Activated CD8-positive, alpha-beta memory T cell treated with anti-CD3 and anti-CD28 coated beads, Interleukin-2, amount 10 ng/mL, durations not matched to agents 7 days and 5 days (primary cell): ENCODE results near the gene DUS1L. TPM values are rescaled to one million over a fixed set of nuclear protein-coding genes. Genes with fewer than 3 reads are reported as not detected.

Experiments used
- ATAC-seq: fragments of 150-1000 bp; cut with Tn5 transposase; one replicate; pipeline ENCODE4 v1.10.0; 2021; ENCODE audit warnings: moderate library complexity
- CTCF ChIA-PET: fragments of 350-600 bp; sonication (Branson Sonifier 250); formaldehyde crosslinking; loops from one replicate; lab custom pipeline; 2021; ENCODE audit warnings: antibody characterized with exemption; lab: Charles Lee
- DNase-seq: peaks from one replicate; pipeline ENCODE4 v3.0.0-alpha.2; 2020
- H3K27ac Mint-ChIP-seq: one replicate; pipeline ENCODE4 v1.8.0; 2021; ENCODE audit warnings: mild to moderate bottlenecking, mixed read lengths
- H3K27me3 Mint-ChIP-seq: one replicate; pipeline ENCODE4 v1.8.0; 2021; ENCODE audit warnings: mixed read lengths
- H3K36me3 Mint-ChIP-seq: one replicate; pipeline ENCODE4 v1.8.0; 2021; ENCODE audit warnings: mild to moderate bottlenecking, mixed read lengths
- H3K4me1 Mint-ChIP-seq: one replicate; pipeline ENCODE4 v1.8.0; 2021; ENCODE audit warnings: mixed read lengths
- H3K4me3 Mint-ChIP-seq: one replicate; pipeline ENCODE4 v1.8.0; 2021; ENCODE audit warnings: mild to moderate bottlenecking, moderate library complexity, mixed read lengths
- H3K9me3 Mint-ChIP-seq: one replicate; pipeline ENCODE4 v1.8.0; 2022; ENCODE audit warnings: low read depth, mixed read lengths
- total RNA-seq, 2 experiments: library from RNA; stranded (reverse); gene quantifications; one replicate each; pipeline ENCODE4 v1.2.3, GENCODE V29; 2021

The DUS1L gene
- total RNA-seq, 2 experiments from 2014 or later, result 134 to 139 TPM

DNA sequence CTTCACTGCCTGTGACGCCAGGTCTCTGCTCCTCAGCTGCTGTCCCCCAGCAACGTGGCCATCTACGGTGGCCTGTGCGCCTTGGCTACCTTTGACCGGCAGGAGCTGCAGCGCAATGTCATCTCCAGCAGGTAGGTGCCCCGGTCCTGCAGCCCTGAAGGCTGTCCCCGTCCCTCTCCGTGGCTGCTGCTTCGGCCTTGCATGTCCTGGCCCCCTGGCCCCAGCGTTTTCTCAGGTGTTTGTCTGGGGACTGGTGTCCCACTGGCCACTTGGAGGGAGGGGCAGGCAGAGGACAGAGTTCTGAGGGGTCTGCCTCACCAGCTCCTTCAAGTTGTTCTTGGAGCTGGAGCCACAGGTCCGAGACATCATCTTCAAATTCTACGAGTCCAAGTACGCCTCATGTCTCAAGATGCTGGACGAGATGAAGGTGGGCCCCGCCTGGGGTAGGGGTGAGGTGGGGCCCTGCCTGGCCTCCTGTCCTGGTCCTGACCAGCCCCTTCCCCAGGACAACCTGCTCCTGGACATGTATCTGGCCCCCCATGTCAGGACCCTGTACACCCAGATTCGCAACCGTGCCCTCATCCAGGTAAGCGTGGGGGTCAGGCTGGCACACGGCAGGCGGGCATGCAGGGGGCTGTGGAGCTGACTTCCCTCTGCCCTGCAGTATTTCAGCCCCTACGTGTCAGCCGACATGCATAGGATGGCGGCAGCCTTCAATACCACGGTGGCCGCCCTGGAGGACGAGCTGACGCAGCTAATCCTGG is 9.5 kb downstream of the DUS1L start:
- CTCF ChIA-PET, result interaction anchor here (1.5 kb wide), 1 partner anchor 26 kb away, joined by 4 read pairs; no protein-coding TSS in a partner anchor
- no peaks in the 10 kb centered on the region for H3K9me3 Mint-ChIP-seq
- no peak overlapping the region for H3K27ac Mint-ChIP-seq
- no peaks in the 10 kb centered on the region for H3K27me3 Mint-ChIP-seq
- peaks cover 18% of the 10 kb centered on the region for H3K4me1 Mint-ChIP-seq
- no peak overlapping the region for H3K4me3 Mint-ChIP-seq
- ATAC-seq (no peak), DNase-seq (no peak)
- H3K36me3 Mint-ChIP-seq, result peaks cover 3% of the 10 kb centered on the region

DNA sequence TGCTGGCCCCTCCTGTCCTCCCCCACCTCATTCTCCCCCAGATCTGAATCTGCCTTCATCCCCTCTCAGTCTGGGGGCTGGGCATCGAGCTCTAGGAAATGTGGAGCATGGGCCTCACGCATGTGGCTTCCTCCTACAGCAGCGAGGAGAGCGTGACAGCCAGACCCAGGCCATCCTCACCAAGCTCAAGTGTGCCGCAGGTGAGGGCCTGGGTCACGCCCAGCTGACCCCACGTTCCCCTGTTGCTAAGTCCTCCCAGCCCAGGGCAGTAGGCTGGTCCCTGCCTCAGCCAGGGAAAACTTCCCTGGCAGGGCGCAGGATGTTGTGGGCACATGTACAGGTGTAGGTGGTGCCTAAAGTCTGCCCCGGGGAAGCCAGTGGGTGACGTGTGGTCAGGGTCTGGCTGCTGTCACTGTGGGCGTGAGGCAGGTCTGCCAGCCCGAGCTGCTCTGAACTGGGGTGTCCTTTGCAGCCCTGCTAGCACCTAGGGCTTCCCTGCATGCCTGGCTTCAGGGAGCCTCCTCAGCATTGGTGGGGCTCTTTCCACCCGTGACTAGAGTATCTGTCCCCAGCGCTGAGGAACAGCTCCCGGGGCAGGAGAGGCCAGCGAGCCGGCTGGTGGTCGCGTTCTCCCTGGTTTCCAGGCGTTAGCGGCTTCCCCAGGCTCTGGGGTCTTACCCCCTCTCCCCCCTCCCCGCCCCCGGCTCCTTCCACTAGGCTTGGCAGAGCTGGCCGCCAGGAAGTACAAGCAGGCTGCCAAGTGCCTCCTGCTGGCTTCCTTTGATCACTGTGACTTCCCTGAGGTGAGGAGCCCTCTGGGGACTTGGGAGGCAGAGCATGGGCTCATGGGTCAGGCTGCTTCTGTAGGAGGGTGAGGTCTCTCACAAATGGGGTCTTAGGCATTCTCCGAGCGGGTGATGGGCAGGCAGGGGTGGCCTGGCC is 10.3 kb downstream of the DUS1L start:
- Mint-ChIP-seq H3K27ac (no peak overlapping the region), H3K4me3 (no peak overlapping the region), H3K27me3 (no peaks in the 10 kb centered on the region), H3K36me3 (peaks cover 3% of the 10 kb centered on the region), H3K9me3 (no peaks in the 10 kb centered on the region), H3K4me1 (peaks cover 25% of the 10 kb centered on the region)
- ATAC-seq (no peak), DNase-seq (no peak)
- CTCF ChIA-PET, result interaction anchor here (1.5 kb wide), 1 partner anchor 25 kb away, joined by 4 read pairs; no protein-coding TSS in a partner anchor

DNA sequence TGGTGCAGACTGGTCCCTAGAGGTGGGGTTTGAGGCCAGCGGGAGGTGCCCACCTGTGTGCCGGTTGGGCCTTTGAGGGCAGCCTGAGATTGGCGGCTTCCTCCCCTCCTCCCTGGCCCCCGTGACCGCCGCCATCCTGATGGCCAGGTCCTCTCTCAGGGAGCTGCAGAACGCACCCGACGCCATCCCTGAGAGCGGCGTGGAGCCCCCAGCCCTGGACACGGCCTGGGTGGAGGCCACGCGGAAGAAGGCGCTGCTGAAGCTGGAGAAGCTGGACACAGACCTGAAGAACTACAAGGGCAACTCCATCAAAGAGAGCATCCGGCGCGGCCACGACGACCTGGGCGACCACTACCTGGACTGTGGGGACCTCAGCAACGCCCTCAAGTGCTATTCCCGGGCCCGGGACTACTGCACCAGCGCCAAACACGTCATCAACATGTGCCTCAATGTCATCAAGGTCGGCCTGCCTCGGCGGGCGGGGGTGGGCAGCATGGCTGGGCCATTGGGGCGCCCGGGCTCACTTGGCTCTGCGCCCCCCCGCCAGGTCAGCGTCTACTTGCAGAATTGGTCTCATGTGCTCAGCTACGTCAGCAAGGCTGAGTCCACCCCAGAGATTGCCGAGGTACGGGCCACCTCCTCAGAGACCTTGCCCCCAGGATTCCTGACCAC is 11.1 kb downstream of the DUS1L start:
- no peak for ATAC-seq
- Mint-ChIP-seq H3K9me3 (no peaks in the 10 kb centered on the region), H3K27me3 (no peaks in the 10 kb centered on the region), H3K36me3 (peaks cover 3% of the 10 kb centered on the region), H3K4me1 (peaks cover 28% of the 10 kb centered on the region), H3K27ac (no peak overlapping the region), H3K4me3 (no peak overlapping the region)
- no peak for DNase-seq
- CTCF ChIA-PET, result interaction anchor here (1.1 kb wide), 1 partner anchor 17 kb away, joined by 5 read pairs; the partner anchor contains the start of gene DCXR

DNA sequence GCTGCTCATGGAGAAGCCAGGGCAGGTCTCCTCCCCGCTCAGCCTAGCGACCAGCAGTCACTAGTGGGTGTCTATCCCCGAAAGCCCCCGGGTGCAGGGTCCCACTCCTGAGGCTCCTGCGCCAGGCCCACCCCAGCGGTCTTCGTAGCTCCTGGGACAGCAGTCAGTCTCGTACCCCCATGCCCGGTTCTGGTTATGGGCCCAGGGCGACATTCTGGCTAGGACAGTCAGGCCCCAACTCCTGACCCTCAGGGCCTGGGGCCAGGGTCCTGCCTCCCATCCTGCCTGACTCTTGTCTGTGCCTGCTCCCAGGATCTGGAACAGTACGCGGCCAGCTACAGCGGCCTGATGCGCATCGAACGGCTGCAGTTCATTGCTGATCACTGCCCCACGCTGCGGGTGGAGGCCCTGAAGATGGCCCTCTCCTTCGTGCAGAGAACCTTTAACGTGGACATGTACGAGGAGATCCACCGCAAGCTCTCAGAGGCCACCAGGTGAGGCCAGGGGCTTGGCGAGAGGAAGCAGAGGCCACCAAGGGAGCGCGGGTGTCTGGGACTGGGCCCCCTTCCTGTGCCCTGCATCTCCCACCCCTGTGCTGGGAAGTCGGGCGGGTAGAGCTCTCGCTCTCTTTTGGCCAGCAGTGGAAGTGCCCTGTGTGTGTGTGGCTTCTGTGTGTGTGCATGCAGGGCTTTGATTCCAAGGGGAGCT is 11.9 kb downstream of the DUS1L start:
- Mint-ChIP-seq H3K4me1 (peaks cover 28% of the 10 kb centered on the region), H3K9me3 (no peaks in the 10 kb centered on the region), H3K36me3 (peaks cover 3% of the 10 kb centered on the region), H3K27ac (no peak overlapping the region), H3K27me3 (no peaks in the 10 kb centered on the region), H3K4me3 (peak overlapping the region; percentile 83)
- DNase-seq, result no peak
- ATAC-seq, result no peak
- CTCF ChIA-PET, result interaction anchor here (1.1 kb wide), 1 partner anchor 16 kb away, joined by 5 read pairs; the partner anchor contains the start of gene DCXR

GRCh38 chr17:82053130-82053529 is 12.5 kb downstream of the DUS1L start:
- peak overlapping the region; percentile 83 for H3K4me3 Mint-ChIP-seq
- CTCF ChIA-PET, result no interaction called here
- H3K27me3 Mint-ChIP-seq, result no peaks in the 10 kb centered on the region
- H3K27ac Mint-ChIP-seq, result no peak overlapping the region
- H3K9me3 Mint-ChIP-seq, result no peaks in the 10 kb centered on the region
- DNase-seq, result no peak
- ATAC-seq, result no peak
- H3K36me3 Mint-ChIP-seq, result peaks cover 3% of the 10 kb centered on the region
- H3K4me1 Mint-ChIP-seq, result peaks cover 28% of the 10 kb centered on the region

- CTCF ChIA-PET, result interaction anchor here (1.0 to 2.8 kb wide), 3 partner anchors 15 to 30 kb away, joined by 3 to 11 read pairs (median 3); partner anchors contain the start of genes CENPX, DCXR, LRRC45 and RAC3
- Mint-ChIP-seq H3K27me3 (no peaks in the 10 kb centered on the region), H3K9me3 (no peaks in the 10 kb centered on the region), H3K4me1 (peaks cover 28% of the 10 kb centered on the region), H3K27ac (peak overlapping the region; percentile 52), H3K36me3 (peaks cover 3% of the 10 kb centered on the region), H3K4me3 (peak overlapping the region; percentile 83)
- ATAC-seq (no peak), DNase-seq (no peak)
Observed at GRCh38 chr17:82052638-82053059, 13.0 kb downstream of the DUS1L start.

DNA sequence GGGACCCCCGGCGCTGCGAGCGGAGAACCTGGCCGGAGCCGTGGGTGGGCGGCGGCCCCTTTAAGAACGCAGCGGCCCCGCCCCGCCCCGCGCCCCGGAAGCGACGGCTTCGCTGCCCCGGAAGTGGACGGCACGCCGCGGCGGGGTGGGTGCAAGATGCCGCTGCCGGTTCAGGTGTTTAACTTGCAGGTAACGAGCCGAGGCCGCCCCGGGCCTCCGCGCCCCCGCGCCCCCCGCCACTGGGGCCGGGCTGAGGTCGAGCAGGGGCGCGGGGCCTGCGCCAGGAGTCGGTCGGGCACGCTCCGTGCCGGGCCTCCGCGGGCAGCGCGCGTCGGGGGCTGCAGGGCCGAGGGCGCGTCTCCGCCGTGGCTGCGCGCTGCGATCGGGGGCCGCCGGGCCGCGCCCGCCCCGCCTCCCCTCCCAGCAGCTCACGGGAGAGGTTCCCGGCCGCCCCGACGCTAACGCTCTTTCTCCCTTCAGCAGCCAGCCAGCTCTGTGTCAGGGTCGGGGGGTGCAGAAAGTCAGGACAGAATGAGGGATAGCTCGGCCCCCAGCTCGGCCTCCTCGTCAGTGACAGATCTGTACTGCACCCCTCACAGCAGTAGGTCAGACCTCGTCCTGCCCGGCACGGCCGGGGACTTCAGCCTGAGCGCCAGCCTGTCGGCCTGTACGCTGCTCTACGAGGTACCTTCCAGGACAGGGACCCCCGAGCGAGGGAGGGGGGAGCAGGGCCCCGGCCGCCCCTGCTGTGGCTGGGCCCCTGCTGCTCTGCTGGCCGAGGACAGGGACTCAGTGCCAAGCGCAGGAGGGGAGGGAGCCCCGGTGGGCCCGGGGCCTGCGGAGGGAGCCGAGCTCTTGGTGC is 13.6 kb downstream of the DUS1L start, which contains the start of the genes GPS1 and RFNG:
Gene GPS1, plus strand, starts transcription at position 123 of the 862 bp plus-strand sequence. Its CDS starts 34 bp downstream, at position 157.
Gene RFNG, minus strand, starts transcription at position 36 of the 862 bp plus-strand sequence. CDS start 45 bp downstream, outside the sequence.
- CTCF ChIA-PET, result interaction anchor here (1.0 to 2.8 kb wide), 6 partner anchors 14 to 93 kb away, joined by 3 to 11 read pairs (median 4); partner anchors contain the start of genes CENPX, DCXR, LRRC45 and RAC3

GRCh38 chr17:82050761-82051641 is 14.6 kb downstream of the DUS1L start:
- Mint-ChIP-seq H3K36me3 (peaks cover 3% of the 10 kb centered on the region), H3K27ac (peak overlapping the region; percentile 70), H3K9me3 (no peaks in the 10 kb centered on the region), H3K27me3 (no peaks in the 10 kb centered on the region), H3K4me3 (peak overlapping the region; percentile 76), H3K4me1 (peaks cover 28% of the 10 kb centered on the region)
- CTCF ChIA-PET, result interaction anchor here (1.2 to 2.8 kb wide), 5 partner anchors 14 to 103 kb away, joined by 4 to 11 read pairs (median 5); partner anchors contain the start of genes DCXR and RAC3
- DNase-seq (no peak), ATAC-seq (peak; percentile 25)

More for the DNA sequence above, 13.6 kb downstream of the DUS1L start, which contains the start of the genes GPS1 and RFNG:
- Mint-ChIP-seq H3K36me3 (peaks cover 3% of the 10 kb centered on the region), H3K27ac (peak within 1 kb of the TSS; percentile 78), H3K4me1 (peaks cover 28% of the 10 kb centered on the region), H3K4me3 (peak within 1 kb of the TSS; percentile 83), H3K9me3 (no peaks in the 10 kb centered on the region), H3K27me3 (no peaks in the 10 kb centered on the region)
- DNase-seq, result peak; percentile 87
- ATAC-seq, result peak; percentile 96

DNA sequence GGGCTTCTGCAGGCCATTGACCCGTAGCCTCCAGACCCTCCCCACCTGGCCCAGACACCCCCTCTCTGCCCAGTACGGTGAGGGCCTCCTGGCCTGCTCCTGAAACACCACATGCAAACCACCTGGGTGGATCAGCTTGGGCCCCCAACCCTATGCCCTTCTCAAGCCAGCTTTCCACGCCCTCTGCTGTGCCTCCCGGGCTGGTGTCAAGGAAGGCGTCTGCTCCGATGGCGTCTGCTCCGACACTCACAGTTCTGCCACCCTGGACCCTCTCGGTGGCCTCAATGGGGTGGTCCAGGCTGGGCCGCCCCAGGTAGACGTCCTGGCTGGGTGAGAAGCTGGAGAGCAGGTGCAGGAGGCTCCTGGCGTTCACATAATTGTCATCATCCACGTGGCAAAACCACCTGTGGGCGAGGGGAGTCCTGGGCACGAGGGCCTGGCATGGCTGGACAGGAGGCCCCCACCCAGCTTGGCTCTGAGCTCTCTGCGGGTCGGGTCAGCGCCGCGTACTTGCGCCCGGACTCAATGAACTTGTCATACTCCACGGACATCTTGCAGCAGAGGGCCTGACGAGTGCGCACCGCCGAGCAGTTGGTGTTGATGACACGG is 15.3 kb downstream of the DUS1L start:
- Mint-ChIP-seq H3K36me3 (peaks cover 3% of the 10 kb centered on the region), H3K4me3 (peak overlapping the region; percentile 76), H3K27ac (no peak overlapping the region), H3K9me3 (no peaks in the 10 kb centered on the region), H3K4me1 (peaks cover 27% of the 10 kb centered on the region), H3K27me3 (no peaks in the 10 kb centered on the region)
- CTCF ChIA-PET, result interaction anchor here (1.2 to 2.8 kb wide), 5 partner anchors 13 to 104 kb away, joined by 4 to 11 read pairs (median 5); partner anchors contain the start of genes DCXR and RAC3
- DNase-seq (no peak), ATAC-seq (no peak)

DNA sequence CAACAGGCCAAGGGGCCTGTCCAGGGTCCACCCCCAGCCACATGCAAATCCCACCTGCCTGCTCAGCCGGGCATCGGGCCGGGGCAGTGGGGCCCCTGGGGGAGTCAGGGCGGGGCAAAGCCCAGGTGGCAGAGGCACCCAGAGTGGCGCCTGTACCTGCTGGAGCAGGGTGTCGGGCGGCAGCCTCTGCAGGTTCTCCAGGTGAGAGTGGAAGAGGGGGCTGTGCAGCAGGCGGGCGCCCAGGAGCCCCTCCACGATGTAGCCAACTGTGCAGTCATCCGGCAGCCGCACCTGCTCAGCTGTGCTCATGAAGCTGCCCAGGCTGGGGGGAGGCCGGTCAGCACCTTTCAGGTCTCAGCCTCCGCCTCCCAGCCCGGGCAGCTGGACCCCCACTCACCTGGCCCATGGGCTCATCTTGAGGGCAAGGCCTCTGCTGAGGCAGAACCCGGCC is 16.1 kb downstream of the DUS1L start:
- DNase-seq, result no peak
- no peak for ATAC-seq
- H3K36me3 Mint-ChIP-seq, result no peaks in the 10 kb centered on the region
- peaks cover 21% of the 10 kb centered on the region for H3K4me1 Mint-ChIP-seq
- CTCF ChIA-PET, result interaction anchor here (0.6 to 2.8 kb wide), 4 partner anchors 12 to 162 kb away, joined by 3 to 11 read pairs (median 7); partner anchors contain the start of genes DCXR and RAC3
- no peaks in the 10 kb centered on the region for H3K9me3 Mint-ChIP-seq
- H3K27me3 Mint-ChIP-seq, result no peaks in the 10 kb centered on the region
- H3K4me3 Mint-ChIP-seq, result no peak overlapping the region
- no peak overlapping the region for H3K27ac Mint-ChIP-seq
